Ramos (cell line): ENCODE measurements around the gene KRT79.
"Not testable (repeated sequence)": the region's sequence is repeated elsewhere in the genome, so short reads cannot be mapped to it uniquely, and the experiment has no call there.

Experiments used
- in situ Hi-C: fragments of 300-500 bp; cut with MboI; formaldehyde crosslinking; loops from one replicate; pipeline ENCODE4 v1.14.3; 2022; ENCODE audit warnings: low sequenced_read_pairs; ENCODE audit not compliant: unreplicated experiment

The KRT79 gene

DNA sequence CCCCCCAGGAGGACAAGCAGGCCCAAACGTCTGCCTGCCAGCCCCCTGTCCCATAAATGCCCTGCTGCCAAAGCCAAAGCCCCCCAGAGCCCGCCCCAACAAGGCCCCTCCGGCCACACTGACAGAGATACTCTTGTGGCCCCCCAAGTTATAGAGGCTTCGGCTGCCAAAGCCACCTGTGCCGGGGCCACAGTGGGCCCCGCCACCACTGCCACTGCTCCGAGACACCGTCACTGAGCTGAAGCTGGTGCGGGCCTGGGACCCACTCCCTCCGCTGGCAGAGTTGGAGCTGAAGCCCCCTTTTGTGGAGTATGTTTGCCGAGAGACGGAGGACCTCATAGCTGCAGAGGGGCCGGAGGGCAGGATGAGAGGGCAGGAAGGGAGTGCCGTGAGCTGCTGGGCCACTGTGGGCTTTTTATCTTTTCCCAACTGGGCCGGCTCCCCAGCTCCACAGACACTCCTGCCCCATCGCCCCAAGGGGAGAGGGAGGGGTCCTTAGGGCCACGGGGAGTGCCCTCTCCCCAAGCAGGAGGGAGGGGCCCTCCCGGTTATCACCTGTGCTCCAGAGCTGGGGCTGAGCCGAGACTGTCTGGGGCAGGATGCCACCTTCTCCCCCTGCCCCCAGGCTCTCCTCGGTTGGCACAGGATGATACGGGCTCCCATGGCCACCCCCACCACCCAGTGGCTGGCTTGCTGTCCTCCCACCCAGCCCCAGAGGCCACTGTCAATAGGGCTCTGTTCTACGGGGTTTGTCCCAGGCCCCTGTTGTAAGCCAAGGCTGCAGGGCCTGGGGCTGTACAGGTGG, at the start of gene KRT79:
TSS of gene KRT79 (minus strand) at position 390 of the 805 bp plus-strand sequence. CDS start at position 339, 51 bp downstream.
- in situ Hi-C loops: no loop called here

DNA sequence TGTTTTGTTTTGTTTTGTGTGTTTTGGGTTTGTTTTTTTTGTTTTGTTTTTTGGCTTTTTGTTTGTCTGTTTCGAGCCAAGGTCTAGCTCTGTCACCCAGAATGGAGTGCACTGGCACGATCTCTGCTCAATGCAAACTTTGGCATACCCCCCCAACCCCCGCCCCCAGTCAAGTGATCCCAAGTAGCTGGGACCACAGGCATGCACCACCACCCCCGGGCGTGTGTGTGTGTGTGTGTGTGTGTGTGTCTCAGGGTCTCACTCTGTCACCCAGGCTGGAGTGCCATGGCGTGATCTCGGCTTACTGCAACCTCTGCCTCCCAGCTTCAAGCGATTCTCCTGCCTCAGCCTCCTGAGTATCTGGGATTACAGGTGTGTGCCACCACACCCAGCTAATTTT, 46.4 kb upstream of the KRT79 start:
- in situ Hi-C loops: not testable (repeated sequence)

DNA sequence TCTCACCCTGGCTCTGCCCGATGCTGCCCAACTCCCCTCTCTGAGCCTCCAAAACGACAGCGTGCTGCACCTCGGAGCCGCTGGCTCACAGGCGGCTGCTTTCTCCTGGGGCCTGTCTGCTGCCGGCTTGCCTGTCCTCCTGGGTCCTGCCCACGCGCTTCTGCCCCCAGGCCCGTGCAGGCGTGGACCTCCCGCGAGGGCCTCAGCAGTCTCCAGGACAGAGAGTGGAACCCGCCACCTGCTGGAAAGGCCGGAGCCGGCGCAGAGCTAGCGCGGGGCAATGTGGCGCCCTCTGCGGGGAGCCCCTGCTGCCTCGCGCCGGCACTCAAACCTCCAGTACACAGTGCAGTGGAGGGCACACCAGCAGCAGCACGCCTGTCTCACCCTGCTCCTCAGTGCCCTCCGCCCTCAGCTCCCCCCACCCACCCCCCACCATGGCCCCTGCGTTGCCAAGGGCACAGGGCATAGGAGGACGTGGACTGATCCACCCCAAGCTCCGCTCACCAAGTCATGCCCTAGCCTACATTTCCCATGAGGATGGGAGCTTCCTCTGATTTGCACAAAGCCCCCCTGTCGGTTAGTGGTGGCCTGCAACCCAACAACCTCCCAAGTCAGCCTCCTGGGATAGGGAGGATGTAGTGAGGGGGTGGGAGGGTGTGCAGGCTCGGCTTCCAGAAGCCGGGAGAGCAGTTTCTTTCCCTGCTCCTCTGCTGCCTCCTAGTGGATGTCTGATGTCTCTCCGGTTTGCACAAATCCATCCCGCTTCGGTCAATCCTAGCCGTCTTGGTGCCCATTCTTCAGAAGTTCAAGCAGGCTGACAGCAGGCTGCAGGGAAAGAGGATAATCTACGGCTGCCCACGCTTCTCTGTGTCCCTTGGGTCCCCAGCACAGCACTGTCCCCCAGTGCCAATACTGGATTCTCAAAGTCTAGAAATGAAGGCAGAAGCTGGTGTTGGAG, 45.6 kb upstream of the KRT79 start:
- in situ Hi-C loops: loop anchor here (10.0 kb wide), 1 partner anchor 505 kb away; no protein-coding TSS in a partner anchor

DNA sequence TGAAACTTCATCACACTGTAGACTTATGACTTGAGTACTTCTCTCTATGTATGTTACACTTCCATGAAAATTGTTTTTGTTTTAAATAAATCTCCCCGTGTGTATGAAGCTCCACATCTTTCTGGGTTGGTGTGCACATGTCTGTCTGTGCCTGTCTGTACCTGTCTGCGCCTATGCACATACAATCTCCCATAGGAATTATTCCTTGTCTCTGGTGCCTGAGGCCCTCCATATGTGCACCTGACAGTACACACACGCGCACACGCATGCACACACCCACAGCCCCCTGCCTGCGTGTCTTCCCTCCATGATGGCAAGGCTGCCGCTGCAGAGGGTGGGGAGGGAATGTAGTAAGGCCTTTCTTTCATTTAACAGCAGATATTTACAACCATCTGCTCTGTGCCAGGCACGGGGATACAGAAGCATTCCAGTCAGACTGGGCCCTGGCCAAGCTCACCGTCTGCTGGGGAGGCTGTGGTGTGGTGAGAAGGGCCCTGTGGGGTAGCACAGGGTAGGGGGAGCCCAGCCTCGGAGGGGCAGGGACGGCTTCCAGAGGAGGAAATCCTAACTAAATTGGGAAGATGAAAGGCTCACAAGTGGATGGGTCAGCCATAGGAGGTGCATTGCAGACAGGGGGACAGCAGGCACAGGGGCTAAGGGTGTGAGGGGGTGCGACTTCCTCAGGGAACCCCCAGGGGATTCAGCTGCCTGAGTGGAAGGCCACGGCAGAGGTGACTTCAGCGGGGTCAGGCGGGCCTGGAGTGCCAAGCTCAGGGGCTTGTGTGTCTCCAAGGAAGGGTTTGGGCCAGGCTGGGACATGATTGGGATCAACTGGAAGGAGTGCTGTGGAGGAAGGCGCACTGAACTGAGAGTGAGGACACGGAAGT, 44.6 kb upstream of the KRT79 start:
- in situ Hi-C loops: loop anchor here (10.0 kb wide), 1 partner anchor 504 kb away; no protein-coding TSS in a partner anchor

DNA sequence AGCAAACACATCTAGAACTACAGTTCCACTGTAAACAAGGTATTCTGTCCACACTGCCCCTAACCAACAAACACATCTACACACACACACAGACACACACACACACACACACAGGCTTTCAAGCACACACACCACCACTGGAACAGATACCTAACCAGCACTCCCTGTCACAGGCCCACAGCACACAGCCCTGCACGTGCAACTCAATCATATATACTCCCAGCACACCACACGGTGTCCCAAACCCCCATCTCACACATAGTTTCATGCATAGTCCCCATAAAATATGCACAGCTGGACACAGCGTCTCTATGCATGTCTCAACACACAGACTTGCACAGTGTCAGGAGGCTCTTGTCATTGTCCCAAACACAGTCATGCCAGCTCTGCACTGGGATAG, 43.1 kb upstream of the KRT79 start:
- in situ Hi-C loops: loop anchor here (10.0 kb wide), 1 partner anchor 502 kb away; no protein-coding TSS in a partner anchor

DNA sequence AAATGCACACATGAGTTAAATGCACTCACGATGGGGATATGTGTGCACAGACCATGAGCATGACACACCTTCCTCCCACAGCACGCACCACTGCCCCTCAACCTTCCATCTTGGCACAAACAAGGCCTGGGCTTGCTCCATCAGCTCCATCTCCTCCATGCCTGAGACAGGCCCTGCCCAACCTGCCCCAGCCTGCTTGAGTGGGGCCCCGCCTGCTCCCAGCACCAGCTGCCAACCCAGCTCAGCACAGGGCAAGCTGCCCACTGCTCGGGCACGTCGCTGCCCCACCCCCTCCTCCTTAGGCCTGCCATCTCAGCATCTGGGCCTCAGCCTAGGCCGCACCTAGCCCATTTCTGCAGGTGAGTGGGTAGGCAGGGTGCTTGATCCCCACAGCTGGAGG, 42.3 kb upstream of the KRT79 start:
- in situ Hi-C loops: loop anchor here (10.0 kb wide), 1 partner anchor 502 kb away; no protein-coding TSS in a partner anchor

DNA sequence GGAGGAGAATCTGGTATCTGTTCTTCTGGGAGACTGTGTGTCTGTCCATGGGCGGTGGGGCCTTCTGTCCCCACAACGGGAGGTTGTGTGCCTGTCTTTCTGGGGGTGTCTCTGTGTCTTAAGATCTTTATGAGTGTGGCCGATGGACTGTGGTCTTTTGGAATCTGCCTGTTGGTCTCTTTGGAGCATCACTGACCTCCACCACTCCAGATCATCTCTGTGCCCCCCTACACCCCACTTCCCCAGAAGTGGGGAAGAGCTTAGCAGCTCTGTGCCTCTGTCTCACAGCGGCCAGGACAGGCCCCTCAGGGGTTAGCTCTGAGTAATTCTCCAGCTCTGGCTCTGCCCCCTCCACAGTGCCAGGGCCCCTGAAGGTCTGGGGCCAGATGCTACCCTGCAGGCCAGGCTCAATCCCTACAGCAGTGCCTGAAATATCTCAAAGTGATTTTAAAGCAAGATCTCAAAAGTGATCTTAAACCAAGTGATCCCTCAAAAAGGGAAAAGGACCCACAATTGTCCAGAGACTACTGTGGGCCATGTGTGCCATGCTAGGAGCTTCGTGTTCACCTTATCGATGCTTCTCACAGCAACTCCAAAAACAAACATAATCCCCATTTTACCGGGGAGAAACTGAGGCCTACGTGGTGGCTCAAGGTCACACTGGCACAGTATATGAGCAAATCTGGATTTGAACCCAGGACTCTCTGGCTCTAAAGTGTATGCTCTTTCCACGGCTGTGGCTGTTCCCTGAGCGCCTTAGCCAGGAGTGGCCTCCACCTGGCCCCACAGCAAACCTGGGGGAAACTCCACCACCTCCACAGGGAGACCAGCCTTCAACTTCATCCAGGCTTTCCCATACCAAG, 40.7 kb upstream of the KRT79 start:
- in situ Hi-C loops: loop anchor here (10.0 kb wide), 1 partner anchor 500 kb away; no protein-coding TSS in a partner anchor

DNA sequence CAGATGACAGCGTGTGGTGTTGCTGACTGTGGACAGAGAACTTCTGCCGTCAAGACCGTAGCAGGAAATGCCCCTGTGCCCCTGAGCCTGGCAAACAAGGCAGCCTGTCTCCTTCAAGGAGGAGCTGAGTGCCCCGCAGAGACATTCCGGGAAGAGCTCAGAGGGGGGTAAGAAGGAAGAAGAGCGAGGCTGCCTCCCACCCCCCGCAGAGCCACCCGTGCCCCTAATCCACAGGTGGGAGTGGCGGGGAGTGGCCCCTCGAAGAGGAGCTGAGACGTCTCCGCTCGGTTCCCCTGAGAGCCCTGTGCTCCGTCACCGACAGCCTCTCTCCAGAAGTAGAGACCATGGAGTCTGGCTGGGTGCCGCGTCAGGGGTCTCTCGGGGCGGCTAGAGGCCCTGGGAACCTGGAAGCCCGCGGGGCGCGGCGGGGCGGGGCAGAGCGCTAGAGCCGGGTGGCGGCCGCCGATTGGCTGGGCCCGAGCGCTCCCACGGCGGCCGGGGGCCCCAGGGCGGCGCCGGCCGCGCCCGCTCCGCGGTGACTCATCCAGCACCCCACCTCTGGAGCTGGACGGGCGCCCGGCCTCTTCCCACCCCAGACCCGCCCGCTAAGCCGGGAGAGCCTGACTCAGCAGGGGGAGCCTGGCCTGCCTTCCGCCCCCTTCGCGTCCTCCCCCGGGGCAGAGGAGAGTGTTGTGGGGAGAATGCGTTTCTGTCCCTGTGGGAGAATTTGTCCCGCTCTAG, 39.9 kb upstream of the KRT79 start:
- in situ Hi-C loops: loop anchor here (10.0 kb wide), 1 partner anchor 499 kb away; no protein-coding TSS in a partner anchor

DNA sequence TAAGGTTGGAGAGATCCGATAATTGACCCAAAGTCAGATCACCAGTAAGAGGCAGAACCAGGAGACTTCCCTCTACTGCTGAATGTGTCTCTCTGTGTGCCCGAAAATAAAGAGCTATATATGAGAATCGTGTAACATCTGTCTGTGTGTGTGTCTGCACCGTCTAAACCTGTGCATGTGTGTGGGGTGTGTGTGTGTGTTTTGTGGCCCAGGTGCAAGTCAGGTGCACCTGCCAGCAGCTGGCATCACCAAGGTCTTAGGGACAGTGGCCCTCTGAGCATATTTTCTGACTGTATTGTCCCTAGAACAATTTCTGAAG, 39.4 kb upstream of the KRT79 start:
- in situ Hi-C loops: loop anchor here (10.0 kb wide), 1 partner anchor 499 kb away; no protein-coding TSS in a partner anchor

DNA sequence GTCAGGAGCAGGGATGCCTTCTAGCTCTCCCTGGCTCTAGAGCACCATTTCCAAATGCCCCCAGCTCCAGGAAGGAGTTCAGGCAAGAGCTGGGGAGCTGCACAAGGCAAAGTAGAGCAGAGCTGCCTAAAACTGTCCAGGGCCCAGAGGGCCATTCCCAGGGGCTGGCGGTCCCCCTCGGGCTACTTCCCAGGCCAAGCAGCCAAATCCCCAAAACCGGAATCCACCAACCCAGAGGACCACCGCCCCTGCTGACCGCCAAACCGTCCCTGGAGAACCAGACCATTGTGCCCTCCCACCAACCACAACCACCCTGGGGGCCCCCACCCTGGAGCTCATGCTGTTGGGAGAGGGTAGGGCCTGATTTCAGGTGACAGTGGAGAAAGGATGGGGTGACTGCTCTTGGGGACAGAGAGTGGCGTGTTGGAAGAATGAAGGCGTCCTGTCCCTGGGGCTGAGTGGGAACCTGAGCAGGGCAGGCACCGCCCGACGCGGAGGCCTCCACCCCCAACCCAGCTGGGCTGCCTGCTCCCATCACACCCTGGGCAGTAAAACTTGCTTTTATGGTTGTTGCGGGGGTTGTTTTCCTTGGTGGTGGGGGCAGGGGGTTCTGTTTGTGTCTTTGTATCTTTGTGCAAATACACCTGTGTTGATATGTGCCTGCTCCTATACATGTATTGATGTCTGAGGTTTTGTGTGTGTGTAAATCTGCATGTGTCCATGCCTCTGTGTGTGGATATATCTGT, 38.7 kb upstream of the KRT79 start:
- in situ Hi-C loops: loop anchor here (10.0 kb wide), 1 partner anchor 498 kb away; no protein-coding TSS in a partner anchor

DNA sequence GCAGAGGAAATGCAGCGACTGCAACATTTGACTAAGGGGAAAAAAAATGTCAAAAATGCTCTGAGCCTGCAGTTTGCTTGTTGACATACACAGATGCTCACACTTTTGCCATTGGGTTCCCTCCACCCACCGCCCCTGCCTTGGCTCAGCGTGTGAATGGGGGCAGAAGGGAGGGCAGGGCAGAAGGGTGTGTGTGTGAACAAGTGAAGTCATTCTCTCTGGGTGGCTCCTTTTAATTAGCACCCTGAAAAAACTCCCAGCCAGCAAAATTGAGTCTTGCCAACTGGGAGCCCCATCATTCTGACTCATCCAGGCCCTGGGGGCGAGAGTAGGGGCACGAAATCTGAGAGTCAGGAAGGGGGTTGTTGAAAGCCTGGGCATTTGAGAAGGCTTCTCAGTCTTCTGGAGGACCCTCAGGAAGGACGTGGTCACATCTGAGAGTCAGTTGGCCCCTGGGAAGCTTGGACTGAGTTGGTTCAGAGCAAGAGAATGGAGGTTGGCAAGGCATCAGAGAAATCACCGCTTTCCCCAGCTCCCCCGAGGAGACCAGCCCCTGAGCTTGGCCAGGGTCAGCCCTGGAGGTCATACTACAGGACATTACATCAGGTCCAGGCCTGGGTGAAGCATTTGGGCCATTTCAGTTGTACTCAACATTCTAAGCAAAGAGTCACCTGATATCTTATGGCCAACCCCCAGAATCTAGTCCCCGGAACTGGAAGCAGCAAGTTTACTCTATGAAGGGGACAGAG, 37.4 kb upstream of the KRT79 start:
- in situ Hi-C loops: loop anchor here (10.0 kb wide), 1 partner anchor 497 kb away; no protein-coding TSS in a partner anchor

DNA sequence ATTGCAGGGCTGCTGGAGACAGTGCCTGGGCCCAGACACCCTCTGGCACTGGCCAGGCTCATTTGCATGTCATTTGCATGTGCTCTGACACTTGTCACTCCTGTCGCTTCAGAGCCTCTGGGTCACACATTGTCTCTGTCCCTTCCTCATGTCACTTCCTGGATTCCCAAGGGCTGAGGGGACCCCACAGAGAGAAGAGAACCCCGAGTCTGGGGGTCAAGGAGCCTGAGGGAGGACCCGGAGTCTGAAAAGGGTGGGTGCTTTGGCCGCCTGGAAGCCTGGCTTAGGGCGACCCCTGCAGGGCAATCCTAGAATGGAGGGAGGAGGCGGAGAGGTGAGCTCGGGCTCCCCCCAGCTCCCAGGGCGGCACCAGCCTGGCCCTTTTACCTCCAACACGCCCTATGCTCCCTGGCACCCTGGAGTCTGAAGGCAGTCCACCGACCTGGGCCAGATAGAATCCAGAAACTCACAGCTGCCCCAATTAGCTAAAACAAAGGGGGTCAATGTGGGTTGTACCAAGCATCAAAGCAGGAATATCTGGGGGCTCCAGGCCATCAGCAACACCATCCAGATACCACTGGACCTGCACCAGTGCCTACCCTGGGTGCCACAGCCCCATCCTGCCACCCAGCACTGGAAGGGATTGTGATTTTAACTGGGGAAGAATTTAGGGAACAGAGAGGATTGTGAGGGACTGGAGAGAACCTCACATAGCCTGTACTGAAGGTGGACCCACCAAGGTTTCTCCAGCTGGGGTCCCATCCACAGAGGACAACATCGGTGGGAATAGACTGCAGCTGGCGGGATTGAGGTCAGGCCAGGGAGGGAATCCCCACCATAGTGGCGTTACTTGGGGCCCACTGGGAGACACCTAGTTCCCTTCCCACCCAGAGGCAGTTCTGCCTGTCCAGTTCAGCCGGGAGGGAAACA, 36.5 kb upstream of the KRT79 start:
- in situ Hi-C loops: loop anchor here (10.0 kb wide), 1 partner anchor 496 kb away; no protein-coding TSS in a partner anchor

DNA sequence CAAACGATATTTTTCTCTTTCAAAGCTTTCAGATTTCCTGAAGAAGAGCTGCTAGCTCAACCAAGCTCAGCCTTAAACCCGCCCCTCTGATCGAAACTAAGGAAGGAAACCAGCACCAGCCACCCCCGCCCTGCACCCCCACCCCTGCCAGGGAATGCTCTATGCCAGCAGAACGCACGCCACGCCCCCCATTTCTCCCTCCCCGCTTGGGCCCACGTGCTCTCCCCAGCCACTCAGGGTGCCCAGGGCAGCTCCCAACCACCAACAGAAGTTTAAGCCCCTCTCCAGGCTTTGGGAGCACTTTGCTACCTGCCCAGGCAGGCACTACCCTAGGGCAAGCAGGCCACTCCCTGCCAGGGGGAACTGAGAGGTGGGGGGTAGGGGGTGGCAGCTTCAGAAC, 33.5 kb upstream of the KRT79 start:
- in situ Hi-C loops: no loop called here

DNA sequence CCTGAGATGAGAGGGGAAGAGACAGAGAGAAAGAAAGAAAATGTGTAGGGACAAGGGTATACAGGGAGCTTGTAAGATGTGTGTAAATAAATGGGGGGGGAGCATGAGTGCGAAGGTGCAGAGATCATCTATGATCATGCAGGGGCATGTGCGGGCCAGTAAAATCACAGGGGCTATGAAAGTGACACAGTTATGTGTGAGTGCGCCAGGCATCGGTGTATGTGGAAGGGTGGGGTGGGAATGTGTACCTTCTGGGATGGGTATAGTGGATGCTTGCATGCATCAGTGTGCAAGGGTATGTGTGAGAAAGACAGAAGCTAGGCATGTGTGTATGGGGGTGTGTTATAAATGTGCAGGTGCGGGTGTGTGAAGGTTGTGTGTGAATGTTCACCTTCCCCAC, 33.0 kb upstream of the KRT79 start:
- in situ Hi-C loops: no loop called here

DNA sequence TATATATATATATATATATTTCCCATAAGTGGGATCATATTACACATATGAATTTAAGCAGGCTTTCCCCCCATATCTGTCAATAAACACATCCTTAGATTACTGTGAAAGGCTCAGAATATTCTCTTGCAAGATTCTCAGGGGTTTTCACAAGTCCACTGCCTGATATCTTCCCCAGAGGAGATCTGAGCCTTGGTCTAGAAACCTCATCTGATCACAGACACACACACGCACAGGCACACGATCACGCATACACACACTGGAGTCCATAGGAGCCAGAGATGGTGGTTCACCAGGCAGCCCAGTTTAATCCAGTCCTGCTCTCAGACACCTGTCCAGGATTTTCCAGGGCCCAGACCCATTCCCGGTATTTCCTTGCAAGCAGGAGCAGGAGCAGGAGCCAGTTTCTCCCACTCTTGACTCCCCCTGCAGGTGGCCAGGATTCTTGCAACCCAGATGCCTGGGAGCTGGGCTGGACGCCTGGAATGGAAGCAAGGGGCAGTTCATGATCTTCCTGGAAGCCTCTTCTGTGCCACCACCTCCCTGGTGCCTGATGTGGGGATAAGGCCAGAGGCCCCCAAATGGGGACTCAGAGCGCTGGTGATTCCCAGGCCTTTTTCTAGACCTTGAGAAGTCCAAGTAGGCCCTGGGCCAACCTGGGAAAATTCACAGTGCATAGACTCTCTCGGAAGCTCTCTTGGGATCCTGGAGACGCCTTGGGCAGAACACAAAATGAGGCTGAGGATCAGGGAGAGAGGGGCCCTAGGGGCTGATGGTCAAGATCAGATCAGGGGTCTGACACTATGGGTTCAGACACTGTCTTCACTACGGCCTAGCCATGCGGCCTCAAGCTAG, 31.2 kb upstream of the KRT79 start:
- in situ Hi-C loops: no loop called here
